GM10248 (cell line): ENCODE results near the gene NSG2.
A peak's percentile ranks its signal among the peaks of the same experiment; 100 is the strongest.

Experiments used
- CTCF ChIA-PET: fragments of 300-600 bp; sonication (Branson Sonifier 250); formaldehyde crosslinking; extraction: SDS; loops from one replicate; lab custom pipeline; 2021; ENCODE audit warnings: antibody characterized with exemption; lab: Yijun Ruan, JAX
- POLR2A ChIA-PET: fragments of 350-650 bp; sonication (Branson Sonifier 250); formaldehyde crosslinking; extraction: SDS; loops from one replicate; lab custom pipeline; 2020; ENCODE audit warnings: antibody characterized with exemption; lab: Yijun Ruan, JAX
- DNase-seq: peaks from one replicate; pipeline ENCODE4 v3.0.0; 2012; ENCODE audit errors: extremely low spot score
- CTCF ChIP-seq: IDR thresholded peaks from 2 replicates; pipeline ENCODE4 v1.5.1; 2012; ENCODE audit warnings: mild to moderate bottlenecking, low read depth; ENCODE audit errors: extremely low read depth, missing control alignments, control extremely low read depth

Gene NSG2

GRCh38 chr5:174045470-174046025, at the start of gene NSG2:
Gene NSG2 (plus strand): TSS chr5:174045706. CDS start chr5:174046756, 1,050 bp downstream.
- CTCF ChIA-PET, result interaction anchor here (0.6 to 4.8 kb wide), 14 partner anchors 10 to 429 kb away, joined by 3 to 80 read pairs (median 4); partner anchors contain the start of gene BOD1
- DNase-seq, result peak; percentile 66
- POLR2A ChIA-PET, result interaction anchor here (0.6 kb wide), 1 partner anchor 496 kb away, joined by 6 read pairs; no protein-coding TSS in a partner anchor
- TF ChIP-seq CTCF, result peak; percentile 61

- DNase-seq, result no peak
- ChIA-PET CTCF (interaction anchor here (1.4 kb wide), 1 partner anchor 11 kb away, joined by 3 read pairs; no protein-coding TSS in a partner anchor), POLR2A (no interaction called here)
- TF ChIP-seq CTCF, result no peak
Observed at GRCh38 chr5:173997331-173997730, 48.2 kb upstream of the NSG2 start.

GRCh38 chr5:173998531-173998930, 47.0 kb upstream of the NSG2 start:
- POLR2A ChIA-PET, result no interaction called here
- CTCF ChIA-PET, result interaction anchor here (0.8 to 1.2 kb wide), 2 partner anchors 11 to 24 kb away, joined by 3 read pairs; no protein-coding TSS in a partner anchor
- no peak for TF ChIP-seq CTCF
- DNase-seq, result no peak

GRCh38 chr5:174000076-174000475, 45.4 kb upstream of the NSG2 start:
- CTCF ChIA-PET, result interaction anchor here (0.7 kb wide), 1 partner anchor 21 kb away, joined by 3 read pairs; no protein-coding TSS in a partner anchor
- TF ChIP-seq CTCF, result no peak
- DNase-seq, result no peak
- POLR2A ChIA-PET, result no interaction called here

- POLR2A ChIA-PET, result no interaction called here
- TF ChIP-seq CTCF, result no peak
- no peak for DNase-seq
- CTCF ChIA-PET, result no interaction called here
Observed at GRCh38 chr5:174003795-174004194, 41.7 kb upstream of the NSG2 start.

GRCh38 chr5:174008922-174009321, 36.6 kb upstream of the NSG2 start:
- CTCF ChIA-PET, result no interaction called here
- no peak for TF ChIP-seq CTCF

More at GRCh38 chr5:174008922-174009321, 36.6 kb upstream of the NSG2 start:
- no peak for DNase-seq
- POLR2A ChIA-PET, result no interaction called here
